ENCODE results near the gene CASZ1. TPM values are rescaled to one million over a fixed set of nuclear protein-coding genes. Genes with fewer than 3 reads are reported as not detected.

The CASZ1 gene
- total RNA-seq, 4 donors from 2014 or later = 21.9 to 60.2 (median 29.6) TPM

GRCh38 chr1:10728595-10729410 lies 67.6 kb downstream of the CASZ1 start:
- no peak overlapping the region for H3K27ac ChIP-seq (replicated peaks in 1 of 4)

DNA sequence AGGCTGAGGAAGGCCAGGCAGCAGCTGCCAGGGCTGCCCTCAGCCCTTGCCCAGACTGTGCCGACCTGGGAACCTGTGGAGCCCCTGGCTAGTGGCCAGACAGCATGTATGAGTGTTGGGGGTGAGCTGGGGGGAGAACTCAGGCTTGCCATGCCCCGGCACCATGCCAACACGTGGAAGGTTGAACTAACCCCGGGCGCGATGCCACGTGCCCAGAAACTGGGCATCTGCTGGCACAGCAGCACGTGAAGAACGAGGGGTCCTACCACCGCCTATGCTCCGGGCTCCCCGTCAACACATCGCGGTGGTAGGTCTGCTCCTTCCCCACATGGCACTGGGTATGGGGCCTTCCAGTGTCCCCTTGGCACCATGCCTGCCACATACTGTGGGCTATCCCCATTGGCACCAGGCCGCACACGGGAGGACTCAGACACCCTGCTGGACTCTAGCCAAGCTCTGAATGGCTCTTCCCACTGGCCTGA lies 68.7 kb downstream of the CASZ1 start:
- no peaks in the 10 kb centered on the region for H3K9me3 ChIP-seq
- DNase-seq (ENCODE audit: extremely low spot score) = no peak
- intact Hi-C loops (cut with DNase I) = loop anchor here (5.0 kb wide), 1 partner anchor 70 kb away; the partner anchor contains the start of gene CASZ1
- whole genome bisulfite sequencing = 82% methylated on average over 15 of the region's 16 CpGs
- no peak overlapping the region for H3K4me3 ChIP-seq
- H3K4me1 ChIP-seq = peaks cover 49 to 54% (median 51%) of the 10 kb centered on the region in 4 donors
- TF ChIP-seq EP300 (IDR thresholded peaks at IDR 0.05) (no peak), POLR2AphosphoS5 (IDR thresholded peaks at IDR 0.05) (no peak), POLR2A (IDR thresholded peaks at IDR 0.05; ENCODE audit: low read depth) (no peak), CTCF (IDR thresholded peaks at IDR 0.05) (no peak)
- H3K27me3 ChIP-seq = no peaks in the 10 kb centered on the region
- H3K36me3 ChIP-seq = no peaks in the 10 kb centered on the region
- peak overlapping the region; percentile 72 to 85 (median 82) for H3K27ac ChIP-seq (replicated peaks in 1 of 4)

More at GRCh38 chr1:10728595-10729410, 67.6 kb downstream of the CASZ1 start:
- TF ChIP-seq POLR2AphosphoS5 (IDR thresholded peaks at IDR 0.05) (no peak), POLR2A (IDR thresholded peaks at IDR 0.05; ENCODE audit: low read depth) (no peak), CTCF (IDR thresholded peaks at IDR 0.05) (no peak), EP300 (IDR thresholded peaks at IDR 0.05) (no peak)
- no peak overlapping the region for H3K4me3 ChIP-seq
- peaks cover 40 to 47% (median 43%) of the 10 kb centered on the region in 4 donors for H3K4me1 ChIP-seq
- intact Hi-C loops (cut with DNase I) = loop anchor here (5.0 kb wide), 1 partner anchor 68 kb away; the partner anchor contains the start of gene CASZ1
- 89% methylated on average over 30 of the region's 31 CpGs for WGBS
- H3K9me3 ChIP-seq = no peaks in the 10 kb centered on the region
- no peak for DNase-seq (ENCODE audit: extremely low spot score)
- no peaks in the 10 kb centered on the region for H3K36me3 ChIP-seq
- H3K27me3 ChIP-seq = no peaks in the 10 kb centered on the region

DNA sequence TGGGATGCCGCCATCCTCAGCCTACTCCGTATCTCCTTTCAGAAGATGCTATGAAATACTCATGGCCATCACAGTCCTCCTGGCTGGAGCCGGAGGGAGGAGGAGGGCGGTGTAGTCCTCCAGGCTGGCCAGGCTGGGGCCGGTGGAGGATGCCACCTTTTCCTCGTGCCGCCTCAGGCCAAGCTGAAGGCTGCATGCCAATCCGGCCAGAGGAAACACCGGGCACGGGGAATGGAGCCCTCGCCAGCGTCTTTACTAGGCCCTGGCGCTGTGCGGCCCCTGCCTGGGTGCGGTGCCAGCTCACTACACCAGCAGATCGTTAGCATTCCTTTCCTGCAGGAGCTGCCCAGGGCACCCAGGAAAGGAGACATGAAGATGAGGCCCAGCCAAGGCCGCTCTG lies 70.1 kb downstream of the CASZ1 start:
- Histone ChIP-seq H3K36me3 (no peaks in the 10 kb centered on the region), H3K9me3 (no peaks in the 10 kb centered on the region), H3K27me3 (no peaks in the 10 kb centered on the region), H3K4me1 (peaks cover 49 to 54% (median 52%) of the 10 kb centered on the region in 4 donors), H3K27ac (replicated peaks in 1 of 4) (peak overlapping the region; percentile 72 to 85 (median 82)), H3K4me3 (no peak overlapping the region)
- intact Hi-C loops (cut with DNase I) = loop anchor here (5.0 kb wide), 1 partner anchor 71 kb away; the partner anchor contains the start of gene CASZ1
- TF ChIP-seq POLR2AphosphoS5 (IDR thresholded peaks at IDR 0.05) = peak; percentile 22 to 46
- no peak for TF ChIP-seq EP300 (IDR thresholded peaks at IDR 0.05)
- no peak for TF ChIP-seq CTCF (IDR thresholded peaks at IDR 0.05)
- TF ChIP-seq POLR2A (IDR thresholded peaks at IDR 0.05; ENCODE audit: low read depth) = no peak
- 84% methylated on average over 9 of the region's 17 CpGs for WGBS
- DNase-seq (ENCODE audit: extremely low spot score) = no peak

GRCh38 chr1:10724948-10725847 lies 71.2 kb downstream of the CASZ1 start:
- TF ChIP-seq POLR2A (IDR thresholded peaks at IDR 0.05; ENCODE audit: low read depth) (no peak), EP300 (IDR thresholded peaks at IDR 0.05) (no peak), CTCF (IDR thresholded peaks at IDR 0.05) (no peak), POLR2AphosphoS5 (IDR thresholded peaks at IDR 0.05) (no peak)
- 42% methylated on average over 21 of the region's 21 CpGs for WGBS
- intact Hi-C loops (cut with DNase I) = loop anchor here (5.0 kb wide), 1 partner anchor 72 kb away; the partner anchor contains the start of gene CASZ1
- Histone ChIP-seq H3K4me1 (peaks cover 49 to 56% (median 53%) of the 10 kb centered on the region in 4 donors), H3K9me3 (no peaks in the 10 kb centered on the region), H3K27me3 (no peaks in the 10 kb centered on the region), H3K36me3 (no peaks in the 10 kb centered on the region), H3K27ac (replicated peaks in 1 of 4) (peak overlapping the region; percentile 72 to 85 (median 82)), H3K4me3 (peak overlapping the region in 1 of 4 donors; percentile 1)
- no peak for DNase-seq (ENCODE audit: extremely low spot score)
